HEK293 (cell line): ENCODE results near the gene OR6X1.

Experiments
- EGR2 ChIP-seq: fragments of 450-650 bp; formaldehyde crosslinking; IDR thresholded peaks from 2 replicates; pipeline ENCODE4 v1.5.1; 2016; ENCODE audit warnings: low read depth, missing biosample characterization, missing genetic modification characterization
- KLF1 ChIP-seq: fragments of 450-650 bp; formaldehyde crosslinking; IDR thresholded peaks from 2 replicates; pipeline ENCODE4 v1.5.1; 2016; ENCODE audit warnings: missing biosample characterization, missing genetic modification characterization
- MYNN ChIP-seq: fragments of 450-650 bp; formaldehyde crosslinking; IDR thresholded peaks from 2 replicates; pipeline ENCODE4 v1.5.1; 2016; ENCODE audit warnings: missing biosample characterization, missing genetic modification characterization, borderline replicate concordance
- REPIN1 ChIP-seq: fragments of 450-650 bp; formaldehyde crosslinking; IDR thresholded peaks from 2 replicates; pipeline ENCODE4 v1.5.1; 2017; ENCODE audit warnings: missing biosample characterization, missing genetic modification characterization, low read depth
- SETDB1 ChIP-seq: IDR thresholded peaks from one replicate; pipeline ENCODE4 v1.6.1; 2017; ENCODE audit warnings: mild to moderate bottlenecking, low read length, moderate library complexity, mixed read lengths; ENCODE audit not compliant: insufficient read length
- ZBTB8A ChIP-seq: fragments of 450-650 bp; formaldehyde crosslinking; IDR thresholded peaks from 2 replicates; pipeline ENCODE4 v1.5.1; 2016; ENCODE audit warnings: missing biosample characterization, missing genetic modification characterization
- ZNF202 ChIP-seq: fragments of 450-650 bp; formaldehyde crosslinking; IDR thresholded peaks from 2 replicates; pipeline ENCODE4 v1.5.1; 2016; ENCODE audit warnings: missing biosample characterization, missing genetic modification characterization, borderline replicate concordance
- ZNF274 ChIP-seq, 2 experiments: fragments of 200-500 bp in 1 of 2; fragments of 450-650 bp in 1 of 2; sonication (Bioruptor generic) in 1 of 2; formaldehyde crosslinking in 1 of 2; IDR thresholded peaks; 2 replicates each; pipeline versions ENCODE4 v1.5.1 to v1.6.1; 2014 to 2016; ENCODE audit warnings: borderline replicate concordance in 1 of 2, inconsistent platforms in 1 of 2, low read length in 1 of 2, missing biosample characterization in 1 of 2, missing genetic modification characterization in 1 of 2
- ZNF292 ChIP-seq: fragments of 450-650 bp; formaldehyde crosslinking; IDR thresholded peaks from 2 replicates; pipeline ENCODE4 v1.5.1; 2016; ENCODE audit warnings: low read depth, missing biosample characterization, missing genetic modification characterization, borderline replicate concordance
- ZNF341 ChIP-seq: fragments of 450-650 bp; formaldehyde crosslinking; IDR thresholded peaks from 2 replicates; pipeline ENCODE4; 2016; ENCODE audit warnings: low read depth, missing biosample characterization, missing genetic modification characterization
- ZNF354C ChIP-seq: fragments of 450-650 bp; formaldehyde crosslinking; IDR thresholded peaks from 2 replicates; pipeline ENCODE4 v1.5.1; 2016; ENCODE audit warnings: missing biosample characterization, missing genetic modification characterization, low read depth, borderline replicate concordance
- ZNF488 ChIP-seq: fragments of 450-650 bp; formaldehyde crosslinking; IDR thresholded peaks from 2 replicates; pipeline ENCODE4 v1.5.1; 2016; ENCODE audit warnings: missing biosample characterization, missing genetic modification characterization
- ZNF518A ChIP-seq: fragments of 450-650 bp; formaldehyde crosslinking; conservative IDR thresholded peaks from 2 replicates; pipeline ENCODE4 v1.5.1; 2016; ENCODE audit warnings: low read depth, missing biosample characterization, missing genetic modification characterization
- ZNF548 ChIP-seq: fragments of 450-650 bp; formaldehyde crosslinking; IDR thresholded peaks from 2 replicates; pipeline ENCODE4 v1.5.1; 2016; ENCODE audit warnings: missing biosample characterization, missing genetic modification characterization
- ZNF555 ChIP-seq: fragments of 450-650 bp; formaldehyde crosslinking; conservative IDR thresholded peaks from 2 replicates; pipeline ENCODE4 v1.5.1; 2017; ENCODE audit warnings: missing biosample characterization, mild to moderate bottlenecking, missing genetic modification characterization, inconsistent platforms
- ZSCAN18 ChIP-seq: fragments of 450-650 bp; formaldehyde crosslinking; IDR thresholded peaks from 2 replicates; pipeline ENCODE4 v1.5.1; 2016; ENCODE audit warnings: missing biosample characterization, missing genetic modification characterization
- TF ChIP-seq, protein P1 (sequence below): fragments of 450-650 bp; formaldehyde crosslinking; IDR thresholded peaks from 2 replicates; pipeline ENCODE4; 2016; ENCODE audit warnings: missing biosample characterization, missing genetic modification characterization
- TF ChIP-seq, protein P2 (sequence below): fragments of 450-650 bp; formaldehyde crosslinking; IDR thresholded peaks from 2 replicates; pipeline ENCODE4 v1.5.1; 2016; ENCODE audit warnings: missing biosample characterization, missing genetic modification characterization
- TF ChIP-seq, protein P3 (sequence below): fragments of 450-650 bp; formaldehyde crosslinking; IDR thresholded peaks from 2 replicates; pipeline ENCODE4 v1.5.1; 2017; ENCODE audit warnings: missing biosample characterization, missing genetic modification characterization
- TF ChIP-seq, protein P4 (sequence below): fragments of 450-650 bp; formaldehyde crosslinking; IDR thresholded peaks from 2 replicates; pipeline ENCODE4 v1.5.1; 2016; ENCODE audit warnings: missing biosample characterization, missing genetic modification characterization
- TF ChIP-seq, protein P5 (sequence below): fragments of 450-650 bp; formaldehyde crosslinking; IDR thresholded peaks from 2 replicates; pipeline ENCODE4 v1.5.1; 2017; ENCODE audit warnings: missing biosample characterization, missing genetic modification characterization

Gene OR6X1

GRCh38 chr11:123741159-123742030, 12.9 kb downstream of the OR6X1 start, which contains the start of gene ZNF202 (continued):
- TF ChIP-seq MYNN (tag by site-specific recombination) (no peak), ZNF202 (no peak), REPIN1 (no peak), ZBTB8A (tag by site-specific recombination) (no peak; the same call in 1 of the 2 replicates), ZNF548 (tag by site-specific recombination) (no peak), ZNF518A (tag by site-specific recombination) (peak; percentile 92), KLF1 (peak; percentile 43), ZNF555 (no peak), ZSCAN18 (tag by site-specific recombination) (no peak), ZNF354C (tag by site-specific recombination) (no peak), ZNF341 (tag by site-specific recombination) (no peak), EGR2 (tag by site-specific recombination) (peak; percentile 56; the same call in 1 of the 2 replicates), SETDB1 (no peak), ZNF488 (tag by site-specific recombination) (no peak), ZNF292 (tag by site-specific recombination) (no peak), ZNF274 (IDR thresholded peaks at IDR 0.05; ENCODE audit: low read length) (no peak), ZNF274 (tag by site-specific recombination; IDR thresholded peaks at IDR 0.05; ENCODE audit: borderline replicate concordance) (no peak)
- TF ChIP-seq, protein P1, sequence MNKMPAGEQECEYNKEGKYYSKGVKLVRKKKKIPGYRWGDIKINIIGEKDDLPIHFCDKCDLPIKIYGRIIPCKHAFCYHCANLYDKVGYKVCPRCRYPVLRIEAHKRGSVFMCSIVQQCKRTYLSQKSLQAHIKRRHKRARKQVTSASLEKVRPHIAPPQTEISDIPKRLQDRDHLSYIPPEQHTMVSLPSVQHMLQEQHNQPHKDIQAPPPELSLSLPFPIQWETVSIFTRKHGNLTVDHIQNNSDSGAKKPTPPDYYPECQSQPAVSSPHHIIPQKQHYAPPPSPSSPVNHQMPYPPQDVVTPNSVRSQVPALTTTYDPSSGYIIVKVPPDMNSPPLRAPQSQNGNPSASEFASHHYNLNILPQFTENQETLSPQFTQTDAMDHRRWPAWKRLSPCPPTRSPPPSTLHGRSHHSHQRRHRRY (tag by site-specific recombination), result no peak
- TF ChIP-seq, protein P2, sequence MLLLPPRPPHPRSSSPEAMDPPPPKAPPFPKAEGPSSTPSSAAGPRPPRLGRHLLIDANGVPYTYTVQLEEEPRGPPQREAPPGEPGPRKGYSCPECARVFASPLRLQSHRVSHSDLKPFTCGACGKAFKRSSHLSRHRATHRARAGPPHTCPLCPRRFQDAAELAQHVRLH (tag by site-specific recombination), result peak; percentile 54; the same call in 1 of the 2 replicates
- TF ChIP-seq, protein P3, sequence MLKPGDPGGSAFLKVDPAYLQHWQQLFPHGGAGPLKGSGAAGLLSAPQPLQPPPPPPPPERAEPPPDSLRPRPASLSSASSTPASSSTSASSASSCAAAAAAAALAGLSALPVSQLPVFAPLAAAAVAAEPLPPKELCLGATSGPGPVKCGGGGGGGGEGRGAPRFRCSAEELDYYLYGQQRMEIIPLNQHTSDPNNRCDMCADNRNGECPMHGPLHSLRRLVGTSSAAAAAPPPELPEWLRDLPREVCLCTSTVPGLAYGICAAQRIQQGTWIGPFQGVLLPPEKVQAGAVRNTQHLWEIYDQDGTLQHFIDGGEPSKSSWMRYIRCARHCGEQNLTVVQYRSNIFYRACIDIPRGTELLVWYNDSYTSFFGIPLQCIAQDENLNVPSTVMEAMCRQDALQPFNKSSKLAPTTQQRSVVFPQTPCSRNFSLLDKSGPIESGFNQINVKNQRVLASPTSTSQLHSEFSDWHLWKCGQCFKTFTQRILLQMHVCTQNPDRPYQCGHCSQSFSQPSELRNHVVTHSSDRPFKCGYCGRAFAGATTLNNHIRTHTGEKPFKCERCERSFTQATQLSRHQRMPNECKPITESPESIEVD (tag by site-specific recombination), result no peak
- TF ChIP-seq, protein P4, sequence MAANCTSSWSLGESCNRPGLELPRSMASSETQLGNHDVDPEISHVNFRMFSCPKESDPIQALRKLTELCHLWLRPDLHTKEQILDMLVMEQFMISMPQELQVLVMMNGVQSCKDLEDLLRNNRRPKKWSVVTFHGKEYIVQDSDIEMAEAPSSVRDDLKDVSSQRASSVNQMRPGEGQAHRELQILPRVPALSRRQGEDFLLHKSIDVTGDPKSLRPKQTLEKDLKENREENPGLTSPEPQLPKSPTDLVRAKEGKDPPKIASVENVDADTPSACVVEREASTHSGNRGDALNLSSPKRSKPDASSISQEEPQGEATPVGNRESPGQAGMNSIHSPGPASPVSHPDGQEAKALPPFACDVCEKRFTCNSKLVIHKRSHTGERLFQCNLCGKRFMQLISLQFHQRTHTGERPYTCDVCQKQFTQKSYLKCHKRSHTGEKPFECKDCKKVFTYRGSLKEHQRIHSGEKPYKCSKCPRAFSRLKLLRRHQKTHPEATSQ (tag by site-specific recombination), result no peak
- TF ChIP-seq, protein P5, sequence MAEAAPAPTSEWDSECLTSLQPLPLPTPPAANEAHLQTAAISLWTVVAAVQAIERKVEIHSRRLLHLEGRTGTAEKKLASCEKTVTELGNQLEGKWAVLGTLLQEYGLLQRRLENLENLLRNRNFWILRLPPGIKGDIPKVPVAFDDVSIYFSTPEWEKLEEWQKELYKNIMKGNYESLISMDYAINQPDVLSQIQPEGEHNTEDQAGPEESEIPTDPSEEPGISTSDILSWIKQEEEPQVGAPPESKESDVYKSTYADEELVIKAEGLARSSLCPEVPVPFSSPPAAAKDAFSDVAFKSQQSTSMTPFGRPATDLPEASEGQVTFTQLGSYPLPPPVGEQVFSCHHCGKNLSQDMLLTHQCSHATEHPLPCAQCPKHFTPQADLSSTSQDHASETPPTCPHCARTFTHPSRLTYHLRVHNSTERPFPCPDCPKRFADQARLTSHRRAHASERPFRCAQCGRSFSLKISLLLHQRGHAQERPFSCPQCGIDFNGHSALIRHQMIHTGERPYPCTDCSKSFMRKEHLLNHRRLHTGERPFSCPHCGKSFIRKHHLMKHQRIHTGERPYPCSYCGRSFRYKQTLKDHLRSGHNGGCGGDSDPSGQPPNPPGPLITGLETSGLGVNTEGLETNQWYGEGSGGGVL, result no peak
